ENCODE data around the gene C5orf34.
A peak's percentile ranks its signal among the peaks of the same experiment; 100 is the strongest.
"Not testable (repeated sequence)": the region's sequence is repeated elsewhere in the genome, so short reads cannot be mapped to it uniquely, and the experiment has no call there.

The C5orf34 gene

GRCh38 chr5:43511062-43511461 lies 3.9 kb downstream of the C5orf34 start:
- DNase-seq: not testable (repeated sequence)

- DNase-seq: no peak
Measured at GRCh38 chr5:43498581-43498980, 16.4 kb downstream of the C5orf34 start.

GRCh38 chr5:43497311-43498104 lies 17.4 kb downstream of the C5orf34 start:
- no peak for DNase-seq

- DNase-seq: no peak
Measured at GRCh38 chr5:43491326-43491725, 23.6 kb downstream of the C5orf34 start.

- DNase-seq: no peak
Measured at GRCh38 chr5:43486353-43486752, 28.6 kb downstream of the C5orf34 start.

- DNase-seq: no peak
Measured at GRCh38 chr5:43485406-43485805, 29.5 kb downstream of the C5orf34 start.

- DNase-seq: no peak
Measured at GRCh38 chr5:43484106-43484849, 30.7 kb downstream of the C5orf34 start.

- DNase-seq: peak; percentile 81
Measured at GRCh38 chr5:43483298-43484105, 31.4 kb downstream of the C5orf34 start, which contains the start of gene TMEM267. Gene TMEM267 (minus strand): TSS chr5:43483865. CDS start chr5:43453969, 29,896 bp downstream.

- DNase-seq: no peak
Measured at GRCh38 chr5:43482490-43483297, 32.3 kb downstream of the C5orf34 start.

GRCh38 chr5:43469671-43470391 lies 45.1 kb downstream of the C5orf34 start:
- no peak for DNase-seq

GRCh38 chr5:43467100-43467499 lies 47.8 kb downstream of the C5orf34 start:
- DNase-seq: no peak

- DNase-seq: not testable (repeated sequence)
Measured at GRCh38 chr5:43465455-43465854, 49.5 kb downstream of the C5orf34 start.

- no peak for DNase-seq
Measured at GRCh38 chr5:43461066-43461465, 53.9 kb downstream of the C5orf34 start.

GRCh38 chr5:43456556-43456955 lies 58.4 kb downstream of the C5orf34 start:
- no peak for DNase-seq

GRCh38 chr5:43441575-43441974 lies 73.4 kb downstream of the C5orf34 start:
- DNase-seq: not testable (repeated sequence)

GRCh38 chr5:43437062-43437660 lies 77.8 kb downstream of the C5orf34 start:
- DNase-seq: no peak

All from cortex of kidney (tissue), 1 donor.